ENCODE results near the gene CBFB.

GRCh38 chr16:67129422-67129821, 100.5 kb downstream of the CBFB start:
- no peak for TF ChIP-seq ZNF362 (CRISPR knock-in tag; IDR thresholded peaks at IDR 0.05; ENCODE audit: borderline replicate concordance)
- no peak for TF ChIP-seq RFX1 (IDR thresholded peaks at IDR 0.05)
- TF ChIP-seq ZNF564 (CRISPR knock-in tag; IDR thresholded peaks at IDR 0.05): no peak
- no peak for TF ChIP-seq PHB2 (IDR thresholded peaks at IDR 0.05; ENCODE audit: partially characterized antibody)
- no peak for TF ChIP-seq ETV5 (CRISPR knock-in tag; IDR thresholded peaks at IDR 0.05; ENCODE audit: borderline replicate concordance)
